Osteoblast (primary cell): Measurements from ENCODE around the gene ANKRD66. TPM values are rescaled to one million over a fixed set of nuclear protein-coding genes. Genes with fewer than 3 reads are reported as not detected.

ENCODE experiments used
- DNase-seq: peaks from one replicate; pipeline ENCODE4 v3.0.0; 2011; ENCODE audit warnings: low spot score, mixed read lengths; ENCODE audit not compliant: insufficient read length; ENCODE audit errors: missing footprints
- H2AFZ ChIP-seq: 2 replicates; pipeline ENCODE4 v1.6.0; 2011; ENCODE audit warnings: mild to moderate bottlenecking, low read length
- H3K27ac ChIP-seq: 2 replicates; pipeline ENCODE4 v1.5.1; 2011; ENCODE audit warnings: mild to moderate bottlenecking, low read depth, low read length, moderate library complexity
- H3K27me3 ChIP-seq: 2 replicates; pipeline ENCODE4 v1.6.0; 2012; ENCODE audit warnings: mild to moderate bottlenecking, control low read depth, inconsistent platforms, low read length, moderate library complexity; ENCODE audit not compliant: insufficient read depth
- H3K36me3 ChIP-seq: 2 replicates; pipeline ENCODE4 v1.5.1; 2011; ENCODE audit warnings: mild to moderate bottlenecking, low read length, control low read depth, moderate library complexity; ENCODE audit not compliant: insufficient read depth
- H3K4me1 ChIP-seq: 2 replicates; pipeline ENCODE4 v1.5.1; 2011; ENCODE audit warnings: mild to moderate bottlenecking, low read length, control low read depth, moderate library complexity; ENCODE audit not compliant: insufficient read depth
- H3K4me2 ChIP-seq: 2 replicates; pipeline ENCODE4 v1.6.0; 2011; ENCODE audit warnings: mild to moderate bottlenecking, low read length; ENCODE audit not compliant: insufficient read depth
- H3K4me3 ChIP-seq: fragments of 200-600 bp; sonication (generic); 3 replicates; pipeline ENCODE4 v1.5.1; 2012; ENCODE audit warnings: mild to moderate bottlenecking, low read length, inconsistent platforms; ENCODE audit not compliant: insufficient read depth
- H3K79me2 ChIP-seq: 2 replicates; pipeline ENCODE4 v1.6.0; 2012; ENCODE audit warnings: mild to moderate bottlenecking, low read length, control low read depth, inconsistent platforms; ENCODE audit not compliant: insufficient read depth
- H3K9me3 ChIP-seq: 2 replicates; pipeline ENCODE4 v1.5.1; 2011; ENCODE audit warnings: low read depth, low read length, control low read depth
- H4K20me1 ChIP-seq: 2 replicates; pipeline ENCODE4 v1.6.0; 2012; ENCODE audit warnings: mild to moderate bottlenecking, low read length, control low read depth; ENCODE audit not compliant: insufficient read depth
- total RNA-seq: library from RNA; depleted of rRNA; stranded (reverse); fragments of >200 nt; gene quantifications from 2 replicates; pipeline ENCODE4 v1.2.3, GENCODE V29; 2012
- TF ChIP-seq, protein P1 (sequence below): IDR thresholded peaks from 2 replicates; pipeline ENCODE4 v1.5.1; 2011; ENCODE audit warnings: mild to moderate bottlenecking, low read depth, low read length, moderate library complexity; ENCODE audit errors: extremely low read depth

The ANKRD66 gene
- total RNA-seq, 1 donor, result not detected

DNA sequence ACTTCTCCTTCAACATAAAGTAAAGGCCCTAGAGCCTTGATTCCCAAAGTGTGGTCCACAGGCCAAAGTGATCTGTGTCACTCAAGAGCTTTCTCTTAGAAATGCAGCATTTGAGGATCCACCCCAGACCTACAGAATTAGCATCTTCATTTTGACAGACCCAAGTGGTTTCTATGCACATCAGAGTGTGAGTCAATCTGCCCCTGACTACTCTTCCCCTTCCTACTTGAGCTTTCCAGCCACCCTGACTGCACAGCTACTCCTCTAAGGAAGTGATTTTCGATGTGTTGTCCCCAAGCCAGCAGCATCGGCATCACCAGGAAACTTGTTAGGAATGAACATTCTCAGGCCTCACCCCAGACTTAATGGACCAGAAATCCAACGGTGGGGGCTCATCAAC, 49.1 kb downstream of the ANKRD66 start:
- H3K4me2 ChIP-seq, result no peak overlapping the region
- H3K27me3 ChIP-seq, result no peaks in the 10 kb centered on the region
- no peaks in the 10 kb centered on the region for H3K4me1 ChIP-seq
- no peak overlapping the region for H3K4me3 ChIP-seq
- TF ChIP-seq, protein P1, sequence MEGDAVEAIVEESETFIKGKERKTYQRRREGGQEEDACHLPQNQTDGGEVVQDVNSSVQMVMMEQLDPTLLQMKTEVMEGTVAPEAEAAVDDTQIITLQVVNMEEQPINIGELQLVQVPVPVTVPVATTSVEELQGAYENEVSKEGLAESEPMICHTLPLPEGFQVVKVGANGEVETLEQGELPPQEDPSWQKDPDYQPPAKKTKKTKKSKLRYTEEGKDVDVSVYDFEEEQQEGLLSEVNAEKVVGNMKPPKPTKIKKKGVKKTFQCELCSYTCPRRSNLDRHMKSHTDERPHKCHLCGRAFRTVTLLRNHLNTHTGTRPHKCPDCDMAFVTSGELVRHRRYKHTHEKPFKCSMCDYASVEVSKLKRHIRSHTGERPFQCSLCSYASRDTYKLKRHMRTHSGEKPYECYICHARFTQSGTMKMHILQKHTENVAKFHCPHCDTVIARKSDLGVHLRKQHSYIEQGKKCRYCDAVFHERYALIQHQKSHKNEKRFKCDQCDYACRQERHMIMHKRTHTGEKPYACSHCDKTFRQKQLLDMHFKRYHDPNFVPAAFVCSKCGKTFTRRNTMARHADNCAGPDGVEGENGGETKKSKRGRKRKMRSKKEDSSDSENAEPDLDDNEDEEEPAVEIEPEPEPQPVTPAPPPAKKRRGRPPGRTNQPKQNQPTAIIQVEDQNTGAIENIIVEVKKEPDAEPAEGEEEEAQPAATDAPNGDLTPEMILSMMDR, result no peak
- no peak for DNase-seq
- H3K9me3 ChIP-seq, result no peaks in the 10 kb centered on the region
- H3K27ac ChIP-seq, result no peak overlapping the region
- H3K79me2 ChIP-seq, result no peaks in the 10 kb centered on the region
- no peak overlapping the region for H2AFZ ChIP-seq
- H4K20me1 ChIP-seq, result no peaks in the 10 kb centered on the region
- no peaks in the 10 kb centered on the region for H3K36me3 ChIP-seq

DNA sequence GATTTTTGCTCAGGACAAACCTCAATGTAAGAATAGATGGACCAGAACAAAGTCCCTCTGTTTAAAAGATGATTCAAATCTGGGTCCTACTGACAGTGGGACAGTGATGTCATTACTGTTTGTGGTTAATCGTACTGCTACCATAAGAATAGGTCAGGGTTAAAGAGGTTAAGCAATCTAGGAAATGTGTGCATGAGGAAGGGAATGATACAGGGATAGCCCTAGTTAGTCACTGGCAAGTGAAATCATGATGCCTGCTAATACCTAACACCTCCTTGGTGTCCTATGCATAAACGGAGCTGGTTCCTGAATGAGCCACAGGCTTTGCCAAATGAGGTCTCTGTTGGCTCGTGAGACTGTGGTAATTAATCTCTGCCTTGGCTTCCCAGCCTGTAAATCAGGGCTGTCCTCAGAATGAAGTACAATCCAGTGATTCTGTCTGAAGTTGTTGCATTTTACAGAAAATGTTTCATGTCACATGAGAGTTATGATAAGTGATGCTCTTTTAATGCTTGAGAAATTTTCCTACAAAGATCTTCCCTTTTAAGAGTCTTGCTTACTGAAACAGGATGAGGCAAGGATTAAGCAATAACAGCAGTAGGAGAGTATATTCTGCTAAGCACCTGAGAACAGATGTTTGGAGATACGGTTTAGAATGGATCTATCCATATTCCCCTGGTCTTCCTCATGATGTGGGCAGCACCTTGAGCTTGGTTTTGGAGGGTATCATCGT, 50.3 kb downstream of the ANKRD66 start:
- no peaks in the 10 kb centered on the region for H3K27me3 ChIP-seq
- H2AFZ ChIP-seq, result no peak overlapping the region
- no peak overlapping the region for H3K4me2 ChIP-seq
- H3K4me3 ChIP-seq, result no peak overlapping the region
- no peaks in the 10 kb centered on the region for H3K4me1 ChIP-seq
- TF ChIP-seq, protein P1, result no peak
- H4K20me1 ChIP-seq, result no peaks in the 10 kb centered on the region
- H3K36me3 ChIP-seq, result no peaks in the 10 kb centered on the region
- H3K79me2 ChIP-seq, result no peaks in the 10 kb centered on the region
- H3K27ac ChIP-seq, result no peak overlapping the region
- DNase-seq, result no peak
- no peaks in the 10 kb centered on the region for H3K9me3 ChIP-seq

DNA sequence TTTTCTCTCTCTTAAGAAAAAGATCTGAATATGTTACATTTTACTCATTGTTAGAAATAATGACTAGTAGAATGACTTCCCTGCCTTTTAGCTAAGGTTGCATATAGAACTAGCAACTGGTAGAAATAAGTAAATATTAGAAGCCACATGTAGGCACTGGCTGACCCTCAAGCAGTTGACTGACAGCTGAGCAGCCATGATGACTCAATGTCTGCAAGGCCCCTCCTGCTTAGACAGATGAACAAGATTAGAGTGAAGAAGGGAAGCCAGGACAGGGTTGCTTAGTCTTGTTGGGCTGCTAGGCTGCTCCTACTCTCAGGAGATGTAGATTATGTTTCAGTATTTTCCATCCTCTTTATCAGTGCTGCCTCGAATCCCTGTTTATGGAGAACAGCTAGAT, 52.9 kb downstream of the ANKRD66 start:
- TF ChIP-seq, protein P1, result no peak
- Histone ChIP-seq H4K20me1 (no peaks in the 10 kb centered on the region), H3K4me2 (no peak overlapping the region), H2AFZ (no peak overlapping the region), H3K27me3 (no peaks in the 10 kb centered on the region), H3K36me3 (no peaks in the 10 kb centered on the region), H3K79me2 (no peaks in the 10 kb centered on the region), H3K27ac (no peak overlapping the region), H3K4me1 (no peaks in the 10 kb centered on the region), H3K4me3 (no peak overlapping the region), H3K9me3 (no peaks in the 10 kb centered on the region)
- no peak for DNase-seq

DNA sequence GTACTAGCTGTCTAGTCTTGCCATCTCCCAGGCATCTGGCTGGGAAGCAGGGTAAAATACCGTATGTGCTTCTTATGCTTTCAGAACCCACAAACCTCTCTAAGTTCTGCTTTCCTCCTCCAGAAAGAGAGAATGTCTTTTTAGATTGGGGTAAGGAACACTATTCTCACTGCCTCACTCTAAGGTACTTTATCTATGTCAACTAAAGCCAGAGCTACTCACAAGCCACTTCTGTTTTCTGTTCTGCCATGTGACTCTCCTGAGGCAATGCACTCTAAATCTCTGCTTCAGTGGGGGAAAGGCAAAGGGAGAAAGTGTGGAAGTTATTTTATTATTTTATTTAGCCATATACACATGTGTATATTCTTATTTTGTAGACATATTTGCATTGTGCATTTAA, 62.1 kb downstream of the ANKRD66 start:
- no peak overlapping the region for H3K27ac ChIP-seq
- no peak for DNase-seq
- TF ChIP-seq, protein P1, result no peak
- H3K4me2 ChIP-seq, result no peak overlapping the region
- H3K79me2 ChIP-seq, result no peaks in the 10 kb centered on the region
- H2AFZ ChIP-seq, result no peak overlapping the region
- H4K20me1 ChIP-seq, result no peaks in the 10 kb centered on the region
- H3K4me1 ChIP-seq, result no peaks in the 10 kb centered on the region
- no peak overlapping the region for H3K4me3 ChIP-seq
- no peaks in the 10 kb centered on the region for H3K36me3 ChIP-seq
- H3K9me3 ChIP-seq, result no peaks in the 10 kb centered on the region
- no peaks in the 10 kb centered on the region for H3K27me3 ChIP-seq

Other genes starting within 250 kb of the ANKRD66 start
- gene CYP39A1, start 94.1 kb upstream of the ANKRD66 start, total RNA-seq, result 4.1 and 4.3 TPM in 2 replicates
- gene SLC25A27, start 94.0 kb upstream of the ANKRD66 start, total RNA-seq, result 9.4 and 10.5 TPM in 2 replicates
- gene TDRD6, start 59.0 kb upstream of the ANKRD66 start, total RNA-seq, result 0.36 and 0.59 TPM in 2 replicates
- 0.36 TPM in 1 of 2 replicates, not detected in the other for gene PLA2G7, start 11.6 kb upstream of the ANKRD66 start, total RNA-seq
- not detected in 2 replicates for gene MEP1A, start 46.5 kb downstream of the ANKRD66 start, total RNA-seq
- under 0.01 TPM in 2 replicates for gene ADGRF5, start 175.0 kb downstream of the ANKRD66 start, total RNA-seq